Measurements from ENCODE around the gene KLHL28. TPM values are rescaled to one million over a fixed set of nuclear protein-coding genes. Genes with fewer than 3 reads are reported as not detected.

KLHL28 gene
- total RNA-seq, 1 experiment from 2014 or later, result 2.9 TPM

Other genes with a start within 250 kb of the KLHL28 start
- 2.8 and 3.9 TPM in 2 replicates for gene TOGARAM1, start 243 bp upstream of the KLHL28 start, total RNA-seq (2014; rRNA removed; shearing (Covaris generic); ENCODE audit: low replicate concordance)
- gene PRPF39, start 122.2 kb upstream of the KLHL28 start, total RNA-seq (2014; rRNA removed; shearing (Covaris generic); ENCODE audit: low replicate concordance), result 12.0 and 22.8 TPM in 2 replicates
- 29.0 and 52.9 TPM in 2 replicates for gene FKBP3, start 172.5 kb upstream of the KLHL28 start, total RNA-seq (2014; rRNA removed; shearing (Covaris generic); ENCODE audit: low replicate concordance)
- gene FANCM, start 174.0 kb upstream of the KLHL28 start, total RNA-seq (2014; rRNA removed; shearing (Covaris generic); ENCODE audit: low replicate concordance), result 1.3 and 1.8 TPM in 2 replicates